Coronary artery (tissue), 2 donors: ENCODE measurements around the gene GPRC5B.

Experiments used
- DNase-seq: peaks from one replicate; pipeline ENCODE4 v3.0.0-alpha.2; 2017; ENCODE audit warnings: low spot score
- H3K27ac ChIP-seq, 2 donors: fragments of 200-600 bp; sonication (generic); one replicate each; pipeline ENCODE4 v1.5.1; 2016 to 2019
- H3K4me3 ChIP-seq: fragments of 200-600 bp; sonication (generic); 2 replicates; pipeline ENCODE4 v1.5.1; 2016; ENCODE audit warnings: mild to moderate bottlenecking, moderate library complexity
- CTCF ChIP-seq: fragments of 200-600 bp; sonication (generic); IDR thresholded peaks from one replicate; pipeline ENCODE4 v1.5.1; 2019; ENCODE audit warnings: antibody characterized with exemption

Gene GPRC5B

GRCh38 chr16:19844945-19845641 is 39.6 kb downstream of the GPRC5B start:
- DNase-seq = no peak
- no peak overlapping the region for H3K4me3 ChIP-seq
- no peak overlapping the region for H3K27ac ChIP-seq
- TF ChIP-seq CTCF = no peak

GRCh38 chr16:19843371-19843770 is 41.3 kb downstream of the GPRC5B start:
- Histone ChIP-seq H3K4me3 (no peak overlapping the region), H3K27ac (no peak overlapping the region)
- no peak for TF ChIP-seq CTCF
- no peak for DNase-seq

DNA sequence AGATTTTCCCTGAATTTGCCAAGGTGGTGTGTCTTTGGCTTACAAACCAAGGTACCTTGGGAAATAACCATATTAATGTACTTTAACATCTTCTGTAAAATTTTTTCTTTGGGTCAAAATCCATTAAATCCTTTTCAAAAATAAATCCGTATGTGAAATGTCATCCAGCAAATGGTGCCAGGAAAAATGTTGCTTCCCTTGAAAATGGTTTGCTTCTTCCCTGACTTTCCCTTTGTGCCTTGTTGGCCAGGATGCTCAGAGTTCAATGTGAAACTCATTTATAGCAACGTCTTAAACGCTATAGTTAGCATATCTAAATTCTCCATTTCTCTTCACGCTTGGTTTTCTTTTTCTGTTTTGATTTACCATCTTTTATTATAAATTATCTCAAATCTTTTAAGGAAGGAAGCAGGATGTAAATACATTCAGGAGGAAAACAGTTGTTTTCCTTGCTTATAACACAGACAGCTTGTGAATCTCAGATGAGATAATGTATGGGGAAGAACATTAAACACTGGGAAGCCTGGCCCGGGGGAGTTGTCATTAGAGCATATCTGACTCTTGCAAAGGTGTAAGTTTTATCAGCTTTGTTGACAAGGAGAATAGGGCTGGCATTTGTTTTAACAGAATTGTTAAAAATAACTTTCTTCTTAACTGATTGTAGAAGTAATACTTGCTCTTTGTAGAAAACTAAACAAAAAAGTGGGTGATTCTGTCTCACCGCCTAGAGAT is 42.1 kb downstream of the GPRC5B start:
- no peak for DNase-seq
- H3K27ac ChIP-seq = no peak overlapping the region
- TF ChIP-seq CTCF = no peak
- H3K4me3 ChIP-seq = no peak overlapping the region

GRCh38 chr16:19841184-19841583 is 43.5 kb downstream of the GPRC5B start:
- no peak overlapping the region for H3K4me3 ChIP-seq
- no peak for TF ChIP-seq CTCF

DNA sequence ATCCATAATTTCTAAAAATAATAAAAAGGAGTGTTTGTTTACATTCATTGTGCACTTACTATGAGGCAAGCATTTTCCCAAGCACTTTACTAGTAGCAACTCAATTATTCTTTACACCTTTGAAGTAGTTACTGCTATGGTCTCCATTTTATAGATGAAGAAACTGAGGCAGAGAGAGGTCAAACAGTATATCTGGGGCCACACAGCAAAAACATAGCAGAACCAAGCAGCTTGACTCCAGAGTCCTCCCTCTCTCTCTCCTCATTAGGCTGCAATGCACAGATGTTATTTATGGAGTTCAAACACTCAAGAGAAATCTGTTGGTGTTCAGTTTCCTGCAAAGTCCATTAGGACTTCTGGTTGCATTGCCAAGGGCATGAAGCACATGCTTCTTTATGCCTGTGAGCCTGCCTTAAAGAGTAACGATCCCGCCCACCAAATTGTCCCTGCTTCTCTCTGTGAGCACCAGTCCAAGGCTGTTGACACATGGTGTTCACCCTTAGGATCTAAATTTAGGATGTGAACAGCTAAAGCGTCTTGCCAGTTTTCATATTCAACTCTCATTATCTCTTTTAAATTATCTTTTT is 44.0 kb downstream of the GPRC5B start:
- no peak for TF ChIP-seq CTCF
- Histone ChIP-seq H3K4me3 (no peak overlapping the region), H3K27ac (no peak overlapping the region)
- no peak for DNase-seq

More at GRCh38 chr16:19841184-19841583, 43.5 kb downstream of the GPRC5B start:
- no peak overlapping the region for H3K27ac ChIP-seq
- DNase-seq = no peak

DNA sequence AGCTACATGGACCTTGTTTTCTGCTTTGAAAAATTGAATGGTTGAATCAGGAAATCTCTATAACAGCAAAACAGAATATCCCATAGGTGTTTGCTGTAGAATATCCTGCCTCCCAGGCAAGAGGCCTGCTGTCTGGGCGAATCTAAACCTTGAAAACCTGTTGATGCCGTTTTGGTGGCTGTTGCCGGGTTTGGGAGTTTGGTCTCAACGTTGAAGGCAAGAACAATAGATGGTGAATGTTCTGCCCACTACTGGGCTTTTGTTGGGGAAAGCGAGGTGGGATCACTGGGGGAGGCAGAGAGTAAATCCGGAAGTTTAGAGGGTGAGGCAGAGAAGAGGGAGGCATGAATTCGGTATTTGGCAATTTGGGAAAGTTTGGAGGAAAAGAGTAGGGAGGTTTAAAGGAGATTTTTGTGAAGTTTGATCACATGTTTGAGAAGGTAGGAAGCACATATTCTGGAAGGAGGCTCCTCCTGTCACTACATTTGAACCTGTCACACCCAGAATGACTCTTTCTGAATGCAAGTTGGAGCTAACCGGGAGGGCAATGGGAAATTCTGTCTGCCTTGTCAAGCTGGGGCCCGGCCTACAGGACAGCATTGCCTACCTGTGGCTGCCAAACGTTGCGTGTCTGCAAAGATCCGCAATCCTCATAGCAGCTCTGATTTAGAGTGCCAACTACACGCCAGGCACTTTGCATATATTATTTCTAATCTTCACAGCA is 46.5 kb downstream of the GPRC5B start:
- H3K4me3 ChIP-seq = no peak overlapping the region
- TF ChIP-seq CTCF = no peak
- DNase-seq = no peak
- no peak overlapping the region for H3K27ac ChIP-seq
